HG02943 (cell line): ENCODE results near the gene SORD.
"Not testable (repeated sequence)": the region's sequence is repeated elsewhere in the genome, so short reads cannot be mapped to it uniquely, and the experiment has no call there.

Source experiments
- ATAC-seq: cut with Tn5 transposase; IDR thresholded peaks from one replicate; pipeline ENCODE4 v1.9.1; 2021; ENCODE audit warnings: mild to moderate bottlenecking, low read depth, moderate library complexity; ENCODE audit not compliant: unreplicated experiment

Gene SORD

GRCh38 chr15:45058690-45059675 lies 36.0 kb downstream of the SORD start:
- not testable (repeated sequence) for ATAC-seq

GRCh38 chr15:45062301-45062700 lies 39.3 kb downstream of the SORD start:
- ATAC-seq, result not testable (repeated sequence)

GRCh38 chr15:45064386-45064785 lies 41.4 kb downstream of the SORD start:
- ATAC-seq, result no peak

GRCh38 chr15:45069942-45070360 lies 47.0 kb downstream of the SORD start:
- not testable (repeated sequence) for ATAC-seq

- not testable (repeated sequence) for ATAC-seq
Measured at GRCh38 chr15:45073602-45074001, 50.6 kb downstream of the SORD start.

GRCh38 chr15:45075440-45076320 lies 52.7 kb downstream of the SORD start:
- ATAC-seq, result not testable (repeated sequence)

- not testable (repeated sequence) for ATAC-seq
Measured at GRCh38 chr15:45077391-45077790, 54.4 kb downstream of the SORD start.

- ATAC-seq, result not testable (repeated sequence)
Measured at GRCh38 chr15:45079201-45079600, 56.2 kb downstream of the SORD start.

- not testable (repeated sequence) for ATAC-seq
Measured at GRCh38 chr15:45079628-45080246, 56.7 kb downstream of the SORD start.

- not testable (repeated sequence) for ATAC-seq
Measured at GRCh38 chr15:45080593-45080992, 57.6 kb downstream of the SORD start.

GRCh38 chr15:45082412-45082811 lies 59.4 kb downstream of the SORD start:
- ATAC-seq, result not testable (repeated sequence)

- no peak for ATAC-seq
Measured at GRCh38 chr15:45083223-45083622, 60.2 kb downstream of the SORD start.

- no peak for ATAC-seq
Measured at GRCh38 chr15:45084163-45084562, 61.2 kb downstream of the SORD start.

- ATAC-seq, result no peak
Measured at GRCh38 chr15:45087513-45087912, 64.5 kb downstream of the SORD start.

GRCh38 chr15:45088801-45089711 lies 66.1 kb downstream of the SORD start:
- no peak for ATAC-seq

GRCh38 chr15:45089712-45090373 lies 66.8 kb downstream of the SORD start:
- ATAC-seq, result no peak

- no peak for ATAC-seq
Measured at GRCh38 chr15:45091161-45091560, 68.2 kb downstream of the SORD start.

- no peak for ATAC-seq
Measured at GRCh38 chr15:45091576-45091975, 68.6 kb downstream of the SORD start.

- no peak for ATAC-seq
Measured at GRCh38 chr15:45093013-45093412, 70.0 kb downstream of the SORD start.
